Neutrophil (primary cell): ENCODE data around the gene LDB3.

Experiments used
- H3K27ac ChIP-seq: fragments of 200-600 bp; sonication (generic); 2 replicates; pipeline ENCODE4 v1.5.1; 2016; ENCODE audit warnings: mild to moderate bottlenecking, moderate library complexity
- H3K27me3 ChIP-seq: fragments of 200-600 bp; sonication (generic); 2 replicates; pipeline ENCODE4 v1.6.0; 2016; ENCODE audit warnings: mild to moderate bottlenecking
- H3K36me3 ChIP-seq: fragments of 200-600 bp; sonication (generic); 2 replicates; pipeline ENCODE4 v1.5.1; 2017
- H3K4me1 ChIP-seq, 2 experiments: fragments of 200-600 bp in 1 of 2; sonication (generic) in 1 of 2; 1 replicate in 1 of 2; 2 replicates in 1 of 2; pipeline versions ENCODE4 v1.5.1 to v1.6.1; 2013 to 2016; ENCODE audit warnings: low read depth in 1 of 2, low read length in 1 of 2, mild to moderate bottlenecking in 1 of 2, moderate library complexity in 1 of 2; ENCODE audit not compliant: control insufficient read depth in 1 of 2, insufficient read depth in 1 of 2
- H3K4me3 ChIP-seq, 2 experiments: fragments of 200-600 bp in 1 of 2; sonication (generic) in 1 of 2; 1 replicate in 1 of 2; 2 replicates in 1 of 2; pipeline ENCODE4 v1.5.1; 2013 to 2016; ENCODE audit warnings: low read depth in 1 of 2, low read length in 1 of 2, mild to moderate bottlenecking in 1 of 2, moderate library complexity in 1 of 2
- H3K9me3 ChIP-seq: fragments of 200-600 bp; sonication (generic); 2 replicates; pipeline ENCODE4 v1.5.1; 2016
- TF ChIP-seq, protein P1 (sequence below): fragments of 200-600 bp; sonication (generic); IDR thresholded peaks from 2 replicates; pipeline ENCODE4 v1.5.1; 2016; ENCODE audit warnings: antibody characterized with exemption

LDB3 gene

GRCh38 chr10:86673216-86673826, 5.0 kb downstream of the LDB3 start:
- H3K9me3 ChIP-seq, result no peaks in the 10 kb centered on the region
- no peak overlapping the region for H3K27ac ChIP-seq
- no peaks in the 10 kb centered on the region for H3K27me3 ChIP-seq
- no peaks in the 10 kb centered on the region for H3K36me3 ChIP-seq
- H3K4me3 ChIP-seq, result no peak overlapping the region
- TF ChIP-seq, protein P1, sequence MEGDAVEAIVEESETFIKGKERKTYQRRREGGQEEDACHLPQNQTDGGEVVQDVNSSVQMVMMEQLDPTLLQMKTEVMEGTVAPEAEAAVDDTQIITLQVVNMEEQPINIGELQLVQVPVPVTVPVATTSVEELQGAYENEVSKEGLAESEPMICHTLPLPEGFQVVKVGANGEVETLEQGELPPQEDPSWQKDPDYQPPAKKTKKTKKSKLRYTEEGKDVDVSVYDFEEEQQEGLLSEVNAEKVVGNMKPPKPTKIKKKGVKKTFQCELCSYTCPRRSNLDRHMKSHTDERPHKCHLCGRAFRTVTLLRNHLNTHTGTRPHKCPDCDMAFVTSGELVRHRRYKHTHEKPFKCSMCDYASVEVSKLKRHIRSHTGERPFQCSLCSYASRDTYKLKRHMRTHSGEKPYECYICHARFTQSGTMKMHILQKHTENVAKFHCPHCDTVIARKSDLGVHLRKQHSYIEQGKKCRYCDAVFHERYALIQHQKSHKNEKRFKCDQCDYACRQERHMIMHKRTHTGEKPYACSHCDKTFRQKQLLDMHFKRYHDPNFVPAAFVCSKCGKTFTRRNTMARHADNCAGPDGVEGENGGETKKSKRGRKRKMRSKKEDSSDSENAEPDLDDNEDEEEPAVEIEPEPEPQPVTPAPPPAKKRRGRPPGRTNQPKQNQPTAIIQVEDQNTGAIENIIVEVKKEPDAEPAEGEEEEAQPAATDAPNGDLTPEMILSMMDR, result no peak
- no peaks in the 10 kb centered on the region for H3K4me1 ChIP-seq

- no peaks in the 10 kb centered on the region for H3K9me3 ChIP-seq
- H3K4me1 ChIP-seq, result no peaks in the 10 kb centered on the region
- H3K4me3 ChIP-seq, result no peak overlapping the region
- TF ChIP-seq, protein P1, result no peak
- H3K36me3 ChIP-seq, result no peaks in the 10 kb centered on the region
- H3K27ac ChIP-seq, result no peak overlapping the region
- no peaks in the 10 kb centered on the region for H3K27me3 ChIP-seq
Measured at GRCh38 chr10:86673827-86674581, 5.7 kb downstream of the LDB3 start.

DNA sequence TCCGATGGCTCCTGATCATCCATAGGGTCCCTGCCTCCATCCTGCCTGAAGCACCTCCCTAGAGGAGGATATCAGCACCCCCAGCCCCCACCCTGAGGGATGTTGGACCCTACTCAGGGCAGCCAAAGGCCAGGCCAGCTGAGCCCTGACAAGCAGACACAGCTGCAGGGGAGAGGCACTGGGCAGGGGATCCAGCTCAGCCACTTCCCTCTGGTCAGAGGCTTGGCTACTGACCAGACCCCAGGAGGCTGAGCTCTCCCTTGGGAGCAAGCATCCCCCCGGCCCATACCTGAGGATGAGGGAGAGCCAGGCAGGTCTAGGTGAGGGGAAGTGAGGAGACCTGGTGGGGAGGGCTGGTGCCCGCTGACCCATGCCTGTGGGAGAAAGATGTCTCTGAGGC, 6.6 kb downstream of the LDB3 start:
- Histone ChIP-seq H3K9me3 (no peaks in the 10 kb centered on the region), H3K27me3 (no peaks in the 10 kb centered on the region), H3K4me3 (no peak overlapping the region), H3K4me1 (no peaks in the 10 kb centered on the region), H3K36me3 (no peaks in the 10 kb centered on the region), H3K27ac (no peak overlapping the region)
- TF ChIP-seq, protein P1, result no peak

- Histone ChIP-seq H3K9me3 (no peaks in the 10 kb centered on the region), H3K27ac (no peak overlapping the region), H3K4me3 (no peak overlapping the region), H3K27me3 (no peaks in the 10 kb centered on the region), H3K36me3 (no peaks in the 10 kb centered on the region), H3K4me1 (no peaks in the 10 kb centered on the region)
- TF ChIP-seq, protein P1, result no peak
Measured at GRCh38 chr10:86677374-86677773, 9.1 kb downstream of the LDB3 start.

GRCh38 chr10:86678999-86679792, 10.9 kb downstream of the LDB3 start:
- H3K4me1 ChIP-seq, result no peaks in the 10 kb centered on the region
- peaks cover under 1% of the 10 kb centered on the region for H3K27me3 ChIP-seq
- no peaks in the 10 kb centered on the region for H3K9me3 ChIP-seq
- no peaks in the 10 kb centered on the region for H3K36me3 ChIP-seq
- TF ChIP-seq, protein P1, result no peak
- H3K27ac ChIP-seq, result no peak overlapping the region
- H3K4me3 ChIP-seq, result no peak overlapping the region
